ENCODE results near the gene UQCRHL. TPM values are rescaled to one million over a fixed set of nuclear protein-coding genes. Genes with fewer than 3 reads are reported as not detected.

The UQCRHL gene
- total and polyA plus RNA-seq, 2 of the 8 experiments (the other 6 are each of a cell fraction or from before 2014, with no cell fraction given) = 3.7 to 3.9 TPM

- ChIA-PET CTCF (ENCODE audit: partially characterized antibody) (interaction anchor here (0.6 to 4.5 kb wide), 25 partner anchors 9 to 516 kb away, joined by 3 to 25 read pairs (median 6); partner anchors contain the start of genes SRARP, TMEM82 and ZBTB17), POLR2A (ENCODE audit: partially characterized antibody) (interaction anchor here (1.3 kb wide), 1 partner anchor 47 kb away, joined by 9 read pairs; no protein-coding TSS in a partner anchor)
- Histone ChIP-seq H3K79me1 (ENCODE audit: low read depth, low read length) (no peaks in the 10 kb centered on the region), H2AK5ac (ENCODE audit: low read depth, low read length) (no peak overlapping the region), H3K9me3 (ENCODE audit: insufficient read depth in 2 of 2, low read depth in 1 of 2, low read length in 1 of 2) (no peaks in the 10 kb centered on the region), H4K20me1 (replicated peaks in 1 of 2; ENCODE audit: control insufficient read depth in 1 of 2, insufficient read depth in 2 of 2, low read length in 2 of 2) (peaks cover 0 to 1% of the 10 kb centered on the region in 2 experiments), H3K27ac (ENCODE audit: low read depth, low read length) (no peak overlapping the region), H3K4ac (replicated peaks; ENCODE audit: insufficient read length, low read depth, low read length) (no peak overlapping the region), H3K27me3 (replicated peaks in 1 of 4; ENCODE audit: control insufficient read depth in 3 of 4, extremely low read depth in 1 of 4, insufficient read depth in 3 of 4, low read length in 3 of 4) (no peaks in the 10 kb centered on the region), H2BK20ac (ENCODE audit: low read length) (no peak overlapping the region), H3K9ac (replicated peaks in 1 of 4; ENCODE audit: extremely low read depth in 1 of 4, low read depth in 3 of 4, low read length in 3 of 4) (no peak overlapping the region), H3K36me3 (ENCODE audit: control insufficient read depth in 2 of 4, insufficient read depth in 4 of 4, low read length in 3 of 4) (no peaks in the 10 kb centered on the region), H2AFZ (ENCODE audit: low read length) (no peak overlapping the region), H2BK15ac (ENCODE audit: low read length) (no peak overlapping the region), H2BK12ac (ENCODE audit: low read depth, low read length) (no peak overlapping the region), H4K91ac (replicated peaks; ENCODE audit: insufficient read length, low read length) (no peak overlapping the region), H3K4me3 (ENCODE audit: extremely low read depth in 1 of 4, insufficient read depth in 2 of 4, low read depth in 3 of 4, low read length in 4 of 4) (no peak overlapping the region), H3K14ac (ENCODE audit: insufficient read length) (no peak overlapping the region), H2BK120ac (replicated peaks; ENCODE audit: low read depth, low read length) (no peak overlapping the region), H3K56ac (replicated peaks; ENCODE audit: insufficient read length, low read depth, low read length) (no peak overlapping the region), H3K18ac (ENCODE audit: extremely low read depth, low read length) (no peak overlapping the region), H3K23ac (ENCODE audit: insufficient read length) (no peak overlapping the region), H3K23me2 (ENCODE audit: low read depth, low read length) (no peaks in the 10 kb centered on the region), H3K4me1 (replicated peaks in 1 of 4; ENCODE audit: control insufficient read depth in 3 of 4, insufficient read depth in 4 of 4, low read length in 3 of 4) (peaks cover 0 to 18% (median 12%) of the 10 kb centered on the region in 4 experiments; a peak in 6 of 7 replicates), H4K5ac (ENCODE audit: insufficient read length, low read depth, low read length) (no peak overlapping the region), H2BK5ac (ENCODE audit: low read depth, low read length) (no peak overlapping the region), H3K4me2 (ENCODE audit: insufficient read depth in 1 of 2, low read depth in 2 of 2, low read length in 2 of 2) (no peak overlapping the region), H3K79me2 (ENCODE audit: control insufficient read depth in 1 of 2, insufficient read depth in 2 of 2, low read length in 2 of 2) (no peaks in the 10 kb centered on the region), H4K8ac (ENCODE audit: extremely low read depth, insufficient read depth, low read length) (no peak overlapping the region)
- FAIRE-seq = no peak
- DNase-seq (ENCODE audit: low read depth in 1 of 2, low spot score in 2 of 2) = no peak
- 96% methylated on average over 17 of the region's 17 CpGs; no CpG with 5 or more reads in 1 of the 2 experiments for WGBS, 2 experiments (ENCODE audit: extremely low coverage in 1 of 2, insufficient coverage in 1 of 2, insufficient read length in 1 of 2, insufficient replicate concordance in 2 of 2, low coverage in 1 of 2, low lambda C conversion rate in 2 of 2, missing lambda C conversion rate in 1 of 2)
- TF ChIP-seq HDAC6 (IDR thresholded peaks at IDR 0.05; ENCODE audit: low read depth, low read length) (no peak), POU5F1 (IDR thresholded peaks at IDR 0.05; ENCODE audit: low read depth, low read length) (no peak), TAF7 (optimal IDR thresholded peaks at IDR 0.05; ENCODE audit: borderline replicate concordance, low read depth, low read length) (no peak), USF2 (IDR thresholded peaks at IDR 0.05; ENCODE audit: low read length) (no peak), BCL11A (IDR thresholded peaks at IDR 0.05; ENCODE audit: low read depth in 2 of 2, low read length in 2 of 2) (no peak), SUZ12 (IDR thresholded peaks at IDR 0.05; ENCODE audit: low read length) (no peak), JUN (IDR thresholded peaks at IDR 0.05; ENCODE audit: low read depth, low read length) (no peak), KDM5A (IDR thresholded peaks at IDR 0.05; ENCODE audit: low read length) (no peak), SP1 (IDR thresholded peaks at IDR 0.05; ENCODE audit: low read depth, low read length) (no peak), CTBP2 (IDR thresholded peaks at IDR 0.05; ENCODE audit: borderline replicate concordance, insufficient read depth, insufficient read length, low read length) (no peak), EGR1 (IDR thresholded peaks at IDR 0.05; ENCODE audit: borderline replicate concordance, low read depth, low read length) (no peak), ZNF274 (IDR thresholded peaks at IDR 0.05; ENCODE audit: borderline replicate concordance, extremely low read depth, low read length) (no peak)
These were observed 5.0 kb downstream of the UQCRHL start for GRCh38 chr1:15802234-15802965.

Data from H1 (cell line).